ENCODE results near the gene FAM151B.

Gene FAM151B

DNA sequence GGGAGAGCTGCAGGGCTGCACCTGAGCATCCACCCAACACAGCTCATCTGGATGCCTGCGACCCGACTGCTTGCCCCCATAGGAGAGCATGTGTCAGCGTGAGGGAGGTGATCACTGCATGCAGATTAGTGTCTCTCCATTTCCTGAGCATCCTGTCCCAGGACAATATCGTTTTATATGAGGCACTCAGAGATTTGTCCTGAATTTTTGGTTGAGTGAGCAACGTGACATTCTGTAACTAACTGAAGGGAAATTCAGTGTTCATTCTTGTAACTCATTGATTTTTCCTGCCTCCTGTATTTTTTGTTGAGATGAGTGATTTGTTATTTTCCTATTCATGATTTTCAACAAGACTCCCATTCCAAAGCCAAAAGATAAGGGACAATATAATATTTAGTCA is 102.9 kb downstream of the FAM151B start:
- no peak for DNase-seq (ENCODE audit: low spot score)

DNA sequence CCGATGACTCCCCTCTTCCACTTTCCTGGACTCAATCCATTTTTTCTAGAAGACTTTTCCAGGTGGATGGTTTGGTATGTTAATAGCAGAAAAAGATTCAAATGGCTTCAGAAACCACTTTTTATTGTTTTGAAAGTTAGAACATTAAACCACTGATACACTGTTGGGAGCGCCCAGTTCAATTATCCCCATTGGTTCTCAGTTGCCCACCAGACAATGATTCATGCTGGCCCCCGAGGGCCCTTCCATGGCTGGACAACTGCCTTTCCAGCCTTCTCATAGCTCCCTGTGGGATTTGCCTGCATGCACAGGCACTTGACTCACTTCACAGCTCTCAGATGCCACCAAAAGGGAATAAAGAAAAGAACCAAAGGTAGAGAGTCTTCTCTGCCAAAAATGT is 103.5 kb downstream of the FAM151B start:
- no peak for DNase-seq (ENCODE audit: low spot score)

DNA sequence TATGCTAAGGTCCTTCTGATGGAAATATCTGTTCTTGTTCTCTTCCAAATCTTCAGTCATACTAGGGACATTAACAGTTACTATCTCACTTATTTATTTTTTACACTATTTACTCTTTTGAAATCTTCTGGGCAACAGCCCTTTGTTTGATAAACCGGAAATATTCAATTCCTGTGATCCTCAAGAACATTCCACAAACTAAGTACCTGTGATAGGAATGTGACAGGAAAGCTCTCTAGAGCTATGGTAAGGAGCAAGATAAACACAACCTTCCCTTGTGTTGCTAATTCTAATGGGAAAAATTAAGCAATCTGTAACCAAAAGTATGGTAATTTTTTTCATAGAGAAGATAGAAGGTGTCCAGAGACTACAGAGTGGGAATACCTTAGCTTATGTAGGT is 104.2 kb downstream of the FAM151B start:
- DNase-seq (ENCODE audit: low spot score), result no peak

Measured in COLO829 (cell line).